Hepatocyte (in vitro differentiated cells): ENCODE data around the gene RFX7.

ENCODE experiments used
- EZH2 ChIP-seq: fragments of 200-600 bp; sonication (generic); IDR thresholded peaks from 2 replicates; pipeline ENCODE4 v1.6.1; 2016; ENCODE audit warnings: antibody characterized with exemption, mild to moderate bottlenecking, borderline replicate concordance
- EZH2phosphoT487 ChIP-seq: fragments of 200-600 bp; sonication (generic); IDR thresholded peaks from one replicate; pipeline ENCODE4 v1.6.1; 2018; ENCODE audit warnings: antibody characterized with exemption, mild to moderate bottlenecking, low read depth, moderate library complexity; ENCODE audit not compliant: unreplicated experiment, severe bottlenecking
- TF ChIP-seq, protein P1 (sequence below): fragments of 200-600 bp; sonication (generic); IDR thresholded peaks from 2 replicates; pipeline ENCODE4 v1.5.1; 2016; ENCODE audit warnings: antibody characterized with exemption, mild to moderate bottlenecking; ENCODE audit not compliant: poor library complexity

- TF ChIP-seq, protein P1, sequence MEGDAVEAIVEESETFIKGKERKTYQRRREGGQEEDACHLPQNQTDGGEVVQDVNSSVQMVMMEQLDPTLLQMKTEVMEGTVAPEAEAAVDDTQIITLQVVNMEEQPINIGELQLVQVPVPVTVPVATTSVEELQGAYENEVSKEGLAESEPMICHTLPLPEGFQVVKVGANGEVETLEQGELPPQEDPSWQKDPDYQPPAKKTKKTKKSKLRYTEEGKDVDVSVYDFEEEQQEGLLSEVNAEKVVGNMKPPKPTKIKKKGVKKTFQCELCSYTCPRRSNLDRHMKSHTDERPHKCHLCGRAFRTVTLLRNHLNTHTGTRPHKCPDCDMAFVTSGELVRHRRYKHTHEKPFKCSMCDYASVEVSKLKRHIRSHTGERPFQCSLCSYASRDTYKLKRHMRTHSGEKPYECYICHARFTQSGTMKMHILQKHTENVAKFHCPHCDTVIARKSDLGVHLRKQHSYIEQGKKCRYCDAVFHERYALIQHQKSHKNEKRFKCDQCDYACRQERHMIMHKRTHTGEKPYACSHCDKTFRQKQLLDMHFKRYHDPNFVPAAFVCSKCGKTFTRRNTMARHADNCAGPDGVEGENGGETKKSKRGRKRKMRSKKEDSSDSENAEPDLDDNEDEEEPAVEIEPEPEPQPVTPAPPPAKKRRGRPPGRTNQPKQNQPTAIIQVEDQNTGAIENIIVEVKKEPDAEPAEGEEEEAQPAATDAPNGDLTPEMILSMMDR: no peak
- TF ChIP-seq EZH2: no peak
- TF ChIP-seq EZH2phosphoT487: no peak
Observed at GRCh38 chr15:56228352-56228751, 15.3 kb downstream of the RFX7 start.
